GM12878 (cell line): ENCODE results near the gene GYS2. TPM values are rescaled to one million over a fixed set of nuclear protein-coding genes. Genes with fewer than 3 reads are reported as not detected.

ENCODE experiments used
- ATAC-seq: fragments of 200-7000 bp; cut with Tn5 transposase; 3 replicates; pipeline ENCODE4 v1.9.1; 2020; ENCODE audit warnings: mild to moderate bottlenecking, moderate library complexity
- BruUV-seq: library from RNA; stranded (reverse); fragments of 400-500 nt; replicated peaks from 2 replicates; lab custom pipeline; 2021; lab: Mats Ljungman, UMichigan
- CTCF ChIA-PET: fragments of 300-600 bp; sonication (Branson Sonifier 250); formaldehyde crosslinking; extraction: SDS; loops from one replicate; lab custom pipeline; 2021; ENCODE audit warnings: inconsistent platforms; lab: Yijun Ruan, JAX
- POLR2A ChIA-PET: fragments of 350-600 bp; formaldehyde crosslinking; extraction: SDS; loops from one replicate; lab custom pipeline; 2021; ENCODE audit warnings: inconsistent platforms; lab: Charles Lee
- RAD21 ChIA-PET: fragments of 300-600 bp; sonication (Branson Sonifier 250); formaldehyde crosslinking; loops from one replicate; lab custom pipeline; 2023; ENCODE audit warnings: antibody characterized with exemption; ENCODE audit not compliant: unreplicated experiment; lab: Charles Lee
- SMC1A ChIA-PET: fragments of 300-600 bp; sonication (Branson Sonifier 250); formaldehyde crosslinking; loops from one replicate; lab custom pipeline; 2023; ENCODE audit not compliant: unreplicated experiment, uncharacterized antibody; lab: Charles Lee
- DNase-seq: peaks from one replicate; pipeline ENCODE4 v3.0.0-alpha.2; 2011; ENCODE audit warnings: low read depth, low spot score
- FAIRE-seq: peaks from 3 replicates; lab custom pipeline; 2011; peaks lifted over from hg19 to GRCh38; lab: Jason Lieb, UNC
- H2AFZ ChIP-seq: 2 replicates; pipeline ENCODE4 v1.6.0; 2011; ENCODE audit warnings: low read depth, low read length, control low read depth; ENCODE audit not compliant: control insufficient read depth
- H3K27ac ChIP-seq: 2 replicates; pipeline ENCODE4 v1.5.1; 2011; ENCODE audit warnings: control low read depth; ENCODE audit not compliant: control insufficient read depth, insufficient read depth
- H3K27me3 ChIP-seq, 2 experiments: replicated peaks in 1 of 2; 2 replicates each; pipeline versions ENCODE4 v1.6.0 to v1.6.1; 2011; ENCODE audit warnings: low read length in 1 of 2; ENCODE audit not compliant: control insufficient read depth in 2 of 2, insufficient read depth in 2 of 2
- H3K36me3 ChIP-seq, 2 experiments: 2 replicates each; pipeline ENCODE4 v1.5.1; 2011; ENCODE audit warnings: low read length in 1 of 2; ENCODE audit not compliant: control insufficient read depth in 2 of 2, insufficient read depth in 2 of 2
- H3K4me1 ChIP-seq: 2 replicates; pipeline ENCODE4 v1.6.1; 2011; ENCODE audit warnings: mild to moderate bottlenecking, low read length, moderate library complexity, mixed read lengths; ENCODE audit not compliant: control insufficient read depth, insufficient read depth
- H3K4me2 ChIP-seq: 2 replicates; pipeline ENCODE4 v1.6.0; 2011; ENCODE audit warnings: control low read depth; ENCODE audit not compliant: control insufficient read depth, insufficient read depth
- H3K4me3 ChIP-seq: fragments of 200-600 bp; sonication (generic); 2 replicates; pipeline ENCODE4 v1.5.1; 2016
- H3K79me2 ChIP-seq: 2 replicates; pipeline ENCODE4 v1.6.0; 2011; ENCODE audit warnings: low read length; ENCODE audit not compliant: control insufficient read depth, insufficient read depth
- H3K9ac ChIP-seq: 2 replicates; pipeline ENCODE4 v1.8.0; 2011; ENCODE audit warnings: low read length, control low read depth, mixed read lengths; ENCODE audit not compliant: control insufficient read depth, insufficient read depth
- H3K9me3 ChIP-seq: replicated peaks from 3 replicates; pipeline ENCODE4 v1.5.1; 2011; ENCODE audit warnings: mild to moderate bottlenecking, low read length; ENCODE audit not compliant: control insufficient read depth, insufficient read depth
- H4K20me1 ChIP-seq: 2 replicates; pipeline ENCODE4 v1.6.0; 2011; ENCODE audit not compliant: control insufficient read depth, insufficient read depth
- BMI1 ChIP-seq: fragments of 450-650 bp; IDR thresholded peaks from 2 replicates; pipeline ENCODE4 v1.6.1; 2016; ENCODE audit warnings: mild to moderate bottlenecking, moderate library complexity, borderline replicate concordance
- CHD4 ChIP-seq: fragments of 200-600 bp; sonication (generic); IDR thresholded peaks from 2 replicates; pipeline ENCODE4 v1.6.1; 2016; ENCODE audit warnings: mild to moderate bottlenecking
- FOXM1 ChIP-seq: IDR thresholded peaks from 2 replicates; pipeline ENCODE4 v1.6.1; 2012; ENCODE audit warnings: low read depth, mild to moderate bottlenecking, inconsistent platforms, low read length, moderate library complexity
- JUNB ChIP-seq: IDR thresholded peaks from 2 replicates; pipeline ENCODE4 v1.6.1; 2016; ENCODE audit warnings: antibody characterized with exemption, mild to moderate bottlenecking
- MXI1 ChIP-seq: fragments of 150-350 bp; IDR thresholded peaks from 2 replicates; pipeline ENCODE4 v1.6.1; 2011; ENCODE audit warnings: low read depth, mild to moderate bottlenecking, inconsistent platforms, low read length, improper control_type of control experiment
- NFYA ChIP-seq: IDR thresholded peaks from 2 replicates; pipeline ENCODE4 v1.6.1; 2011; ENCODE audit warnings: low read depth, mild to moderate bottlenecking, low read length, improper control_type of control experiment, borderline replicate concordance
- NR2C1 ChIP-seq: fragments of 450-650 bp; IDR thresholded peaks from 2 replicates; pipeline ENCODE4 v1.6.1; 2017; ENCODE audit warnings: antibody characterized with exemption, mild to moderate bottlenecking, moderate library complexity
- SUZ12 ChIP-seq: fragments of 200-600 bp; sonication (generic); IDR thresholded peaks from one replicate; pipeline ENCODE4 v1.6.1; 2018; ENCODE audit warnings: antibody characterized with exemption, mild to moderate bottlenecking; ENCODE audit not compliant: unreplicated experiment
- WGBS: methylation state at CpG from one replicate; pipeline ENCODE4 v1.1.6; 2016; ENCODE audit warnings: low lambda C conversion rate; ENCODE audit not compliant: insufficient replicate concordance, insufficient coverage; ENCODE audit errors: missing lambda C conversion rate; 5-methylcytosine and 5-hydroxymethylcytosine counted together
- in situ Hi-C: fragments of 300-500 bp; cut with MboI; formaldehyde crosslinking; loops from 9 replicates; pipeline ENCODE4 v1.14.3; 2018; ENCODE audit warnings: mixed read lengths
- intact Hi-C: fragments of 100-400 bp; cut with micrococcal nuclease; formaldehyde crosslinking; loops from one replicate; pipeline ENCODE4 v1.14.2; 2022; ENCODE audit not compliant: unreplicated experiment
- polyA plus RNA-seq, 11 experiments: library from polyadenylated mRNA; depleted of rRNA in 4 of 11; unstranded in 6 of 11; stranded (reverse) in 5 of 11; fragments of >200 nt; fragmentation: Nextera tagmentation in 4 of 11; fragmentation: Illumina TruSeq in 1 of 11; extraction: Ambion mirVana in 4 of 11; extraction: Trizol in 1 of 11; gene quantifications; 1 replicate in 1 of 11; 2 replicates in 10 of 11; pipeline versions ENCODE4 v1.2.1 to v1.2.3, GENCODE V29; 2011 to 2016; ENCODE audit warnings: inconsistent platforms in 2 of 11, missing spikeins in 2 of 11, low read depth in 1 of 11
- total RNA-seq, 4 experiments: library from RNA; depleted of rRNA in 3 of 4; stranded (reverse); fragments of >200 nt in 3 of 4; fragmentation: Illumina TruSeq in 1 of 4; extraction: Trizol in 1 of 4; gene quantifications; 2 replicates each; pipeline versions ENCODE4 v1.2.1 to v1.2.3, GENCODE V29; 2013 to 2021
- TF ChIP-seq, protein P1 (sequence below): IDR thresholded peaks from 2 replicates; pipeline ENCODE4 v1.6.1; 2012; ENCODE audit warnings: improper control_type of control experiment, low read depth, low read length; ENCODE audit not compliant: insufficient replicate concordance
- TF ChIP-seq, protein P2 (sequence below): fragments of 150-350 bp; IDR thresholded peaks from 2 replicates; pipeline ENCODE4 v1.6.1; 2016; ENCODE audit warnings: low read depth, low read length

GYS2 gene
- total and polyA plus RNA-seq, 10 of the 15 experiments (the other 5 are each of a cell fraction or from before 2014, with no cell fraction given), result not detected

DNA sequence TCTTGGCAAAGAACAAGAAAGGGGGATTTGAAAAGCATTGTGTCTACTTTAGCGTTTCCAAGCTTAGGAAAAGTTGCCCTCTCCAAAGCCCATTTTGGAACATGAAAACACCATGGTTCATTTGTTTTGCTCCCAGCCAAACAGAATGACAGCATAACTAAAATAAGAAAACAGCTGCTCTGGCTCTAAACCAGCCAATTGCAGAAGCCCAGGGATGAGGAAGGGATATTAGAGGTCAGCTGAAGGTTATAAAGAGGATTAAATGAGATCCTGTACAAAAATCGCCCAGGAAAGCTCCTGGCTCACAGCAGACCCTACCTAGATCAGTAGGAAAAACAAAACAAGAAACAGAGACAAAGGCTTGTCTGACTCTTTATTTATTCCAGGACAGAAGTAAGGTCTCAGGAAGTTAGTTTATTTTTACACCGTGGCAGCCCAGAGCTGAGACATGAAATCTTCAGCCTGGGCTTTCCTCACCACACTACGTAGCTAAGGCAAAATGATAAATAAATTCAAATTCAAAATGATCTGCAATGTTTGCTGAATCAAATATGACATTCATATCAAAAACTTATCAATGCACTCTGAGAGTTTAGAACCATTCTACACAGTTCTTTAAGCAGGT lies 52.7 kb downstream of the GYS2 start:
- RAD21 ChIA-PET, result no interaction called here
- intact Hi-C loops, result no loop called here
- H3K27me3 ChIP-seq, result no peaks in the 10 kb centered on the region
- CTCF ChIA-PET, result interaction anchor here (0.6 to 0.7 kb wide), 2 partner anchors 10 to 154 kb away, joined by 3 read pairs; no protein-coding TSS in a partner anchor
- H3K4me2 ChIP-seq, result no peak overlapping the region
- H3K4me3 ChIP-seq, result no peak overlapping the region
- no peaks in the 10 kb centered on the region for H4K20me1 ChIP-seq
- ATAC-seq, result no peak
- SMC1A ChIA-PET, result no interaction called here
- no TSS peak for BruUV-seq
- H3K27ac ChIP-seq, result no peak overlapping the region
- H3K9ac ChIP-seq, result no peak overlapping the region
- in situ Hi-C loops, result no loop called here
- DNase-seq, result no peak
- no peak for FAIRE-seq
- no peak overlapping the region for H2AFZ ChIP-seq
- H3K79me2 ChIP-seq, result no peaks in the 10 kb centered on the region
- WGBS, result 20% methylated on average over 4 of the region's 4 CpGs
- no peaks in the 10 kb centered on the region for H3K4me1 ChIP-seq
- no peak for TF ChIP-seq MXI1
- no peak for TF ChIP-seq CHD4
- TF ChIP-seq NFYA, result no peak
- TF ChIP-seq SUZ12, result no peak
- no peak for TF ChIP-seq BMI1
- TF ChIP-seq FOXM1, result no peak
- TF ChIP-seq, protein P1, sequence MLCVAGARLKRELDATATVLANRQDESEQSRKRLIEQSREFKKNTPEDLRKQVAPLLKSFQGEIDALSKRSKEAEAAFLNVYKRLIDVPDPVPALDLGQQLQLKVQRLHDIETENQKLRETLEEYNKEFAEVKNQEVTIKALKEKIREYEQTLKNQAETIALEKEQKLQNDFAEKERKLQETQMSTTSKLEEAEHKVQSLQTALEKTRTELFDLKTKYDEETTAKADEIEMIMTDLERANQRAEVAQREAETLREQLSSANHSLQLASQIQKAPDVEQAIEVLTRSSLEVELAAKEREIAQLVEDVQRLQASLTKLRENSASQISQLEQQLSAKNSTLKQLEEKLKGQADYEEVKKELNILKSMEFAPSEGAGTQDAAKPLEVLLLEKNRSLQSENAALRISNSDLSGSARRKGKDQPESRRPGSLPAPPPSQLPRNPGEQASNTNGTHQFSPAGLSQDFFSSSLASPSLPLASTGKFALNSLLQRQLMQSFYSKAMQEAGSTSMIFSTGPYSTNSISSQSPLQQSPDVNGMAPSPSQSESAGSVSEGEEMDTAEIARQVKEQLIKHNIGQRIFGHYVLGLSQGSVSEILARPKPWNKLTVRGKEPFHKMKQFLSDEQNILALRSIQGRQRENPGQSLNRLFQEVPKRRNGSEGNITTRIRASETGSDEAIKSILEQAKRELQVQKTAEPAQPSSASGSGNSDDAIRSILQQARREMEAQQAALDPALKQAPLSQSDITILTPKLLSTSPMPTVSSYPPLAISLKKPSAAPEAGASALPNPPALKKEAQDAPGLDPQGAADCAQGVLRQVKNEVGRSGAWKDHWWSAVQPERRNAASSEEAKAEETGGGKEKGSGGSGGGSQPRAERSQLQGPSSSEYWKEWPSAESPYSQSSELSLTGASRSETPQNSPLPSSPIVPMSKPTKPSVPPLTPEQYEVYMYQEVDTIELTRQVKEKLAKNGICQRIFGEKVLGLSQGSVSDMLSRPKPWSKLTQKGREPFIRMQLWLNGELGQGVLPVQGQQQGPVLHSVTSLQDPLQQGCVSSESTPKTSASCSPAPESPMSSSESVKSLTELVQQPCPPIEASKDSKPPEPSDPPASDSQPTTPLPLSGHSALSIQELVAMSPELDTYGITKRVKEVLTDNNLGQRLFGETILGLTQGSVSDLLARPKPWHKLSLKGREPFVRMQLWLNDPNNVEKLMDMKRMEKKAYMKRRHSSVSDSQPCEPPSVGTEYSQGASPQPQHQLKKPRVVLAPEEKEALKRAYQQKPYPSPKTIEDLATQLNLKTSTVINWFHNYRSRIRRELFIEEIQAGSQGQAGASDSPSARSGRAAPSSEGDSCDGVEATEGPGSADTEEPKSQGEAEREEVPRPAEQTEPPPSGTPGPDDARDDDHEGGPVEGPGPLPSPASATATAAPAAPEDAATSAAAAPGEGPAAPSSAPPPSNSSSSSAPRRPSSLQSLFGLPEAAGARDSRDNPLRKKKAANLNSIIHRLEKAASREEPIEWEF, result no peak
- TF ChIP-seq JUNB, result no peak
- TF ChIP-seq NR2C1, result no peak
- TF ChIP-seq, protein P2, sequence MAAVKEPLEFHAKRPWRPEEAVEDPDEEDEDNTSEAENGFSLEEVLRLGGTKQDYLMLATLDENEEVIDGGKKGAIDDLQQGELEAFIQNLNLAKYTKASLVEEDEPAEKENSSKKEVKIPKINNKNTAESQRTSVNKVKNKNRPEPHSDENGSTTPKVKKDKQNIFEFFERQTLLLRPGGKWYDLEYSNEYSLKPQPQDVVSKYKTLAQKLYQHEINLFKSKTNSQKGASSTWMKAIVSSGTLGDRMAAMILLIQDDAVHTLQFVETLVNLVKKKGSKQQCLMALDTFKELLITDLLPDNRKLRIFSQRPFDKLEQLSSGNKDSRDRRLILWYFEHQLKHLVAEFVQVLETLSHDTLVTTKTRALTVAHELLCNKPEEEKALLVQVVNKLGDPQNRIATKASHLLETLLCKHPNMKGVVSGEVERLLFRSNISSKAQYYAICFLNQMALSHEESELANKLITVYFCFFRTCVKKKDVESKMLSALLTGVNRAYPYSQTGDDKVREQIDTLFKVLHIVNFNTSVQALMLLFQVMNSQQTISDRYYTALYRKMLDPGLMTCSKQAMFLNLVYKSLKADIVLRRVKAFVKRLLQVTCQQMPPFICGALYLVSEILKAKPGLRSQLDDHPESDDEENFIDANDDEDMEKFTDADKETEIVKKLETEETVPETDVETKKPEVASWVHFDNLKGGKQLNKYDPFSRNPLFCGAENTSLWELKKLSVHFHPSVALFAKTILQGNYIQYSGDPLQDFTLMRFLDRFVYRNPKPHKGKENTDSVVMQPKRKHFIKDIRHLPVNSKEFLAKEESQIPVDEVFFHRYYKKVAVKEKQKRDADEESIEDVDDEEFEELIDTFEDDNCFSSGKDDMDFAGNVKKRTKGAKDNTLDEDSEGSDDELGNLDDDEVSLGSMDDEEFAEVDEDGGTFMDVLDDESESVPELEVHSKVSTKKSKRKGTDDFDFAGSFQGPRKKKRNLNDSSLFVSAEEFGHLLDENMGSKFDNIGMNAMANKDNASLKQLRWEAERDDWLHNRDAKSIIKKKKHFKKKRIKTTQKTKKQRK, result no peak
- H3K36me3 ChIP-seq, result no peaks in the 10 kb centered on the region
- H3K9me3 ChIP-seq, result no peaks in the 10 kb centered on the region
- POLR2A ChIA-PET, result no interaction called here
